H9 (cell line): Measurements from ENCODE around the gene TMEM176B. TPM values are rescaled to one million over a fixed set of nuclear protein-coding genes. Genes with fewer than 3 reads are reported as not detected.

Source experiments
- DNase-seq: peaks from one replicate; pipeline ENCODE4 v3.0.0-alpha.2; 2017
- H2AFZ ChIP-seq: one replicate; pipeline ENCODE4 v1.6.1; 2013; ENCODE audit warnings: mild to moderate bottlenecking, low read length, control low read depth, moderate library complexity
- H2AK5ac ChIP-seq: 2 replicates; pipeline ENCODE4 v1.6.1; 2013; ENCODE audit warnings: low read length, control low read depth, mixed read lengths; ENCODE audit not compliant: insufficient read length
- H2BK120ac ChIP-seq: one replicate; pipeline ENCODE4 v1.6.1; 2013; ENCODE audit warnings: low read depth, mild to moderate bottlenecking, low read length, control low read depth, inconsistent platforms; ENCODE audit not compliant: poor library complexity, severe bottlenecking
- H2BK12ac ChIP-seq: 2 replicates; pipeline ENCODE4 v1.6.1; 2013; ENCODE audit warnings: low read length, control low read depth, mixed read lengths, low read depth; ENCODE audit not compliant: insufficient read length
- H2BK15ac ChIP-seq: 2 replicates; pipeline ENCODE4 v1.6.1; 2013; ENCODE audit warnings: low read depth, low read length, control low read depth
- H2BK20ac ChIP-seq: one replicate; pipeline ENCODE4 v1.6.1; 2013; ENCODE audit warnings: low read depth, mild to moderate bottlenecking, low read length, control low read depth, inconsistent platforms; ENCODE audit not compliant: poor library complexity, severe bottlenecking
- H2BK5ac ChIP-seq: 2 replicates; pipeline ENCODE4 v1.6.1; 2013; ENCODE audit warnings: low read length, control low read depth, mixed read lengths; ENCODE audit not compliant: insufficient read length
- H3K14ac ChIP-seq: 2 replicates; pipeline ENCODE4 v1.6.1; 2013; ENCODE audit warnings: low read length, control low read depth; ENCODE audit not compliant: insufficient read depth
- H3K18ac ChIP-seq: 2 replicates; pipeline ENCODE4 v1.6.1; 2013; ENCODE audit warnings: low read depth, mild to moderate bottlenecking, mixed read lengths, low read length, control low read depth; ENCODE audit not compliant: insufficient read length
- H3K23ac ChIP-seq: 2 replicates; pipeline ENCODE4 v1.6.1; 2013; ENCODE audit warnings: low read length, control low read depth, mixed read lengths, low read depth; ENCODE audit not compliant: insufficient read length
- H3K23me2 ChIP-seq: 2 replicates; pipeline ENCODE4 v1.6.1; 2013; ENCODE audit warnings: low read depth, mild to moderate bottlenecking, mixed read lengths, low read length, control low read depth; ENCODE audit not compliant: insufficient read length, poor library complexity, severe bottlenecking
- H3K27ac ChIP-seq: 2 replicates; pipeline ENCODE4 v1.5.1; 2013; ENCODE audit warnings: low read length, control low read depth, mixed read lengths, low read depth; ENCODE audit not compliant: insufficient read length
- H3K27me3 ChIP-seq: 2 replicates; pipeline ENCODE4 v1.6.1; 2013; ENCODE audit warnings: low read length, control low read depth, inconsistent platforms; ENCODE audit not compliant: insufficient read depth
- H3K4ac ChIP-seq: 2 replicates; pipeline ENCODE4 v1.6.1; 2013; ENCODE audit warnings: low read depth, mild to moderate bottlenecking, control low read depth, inconsistent platforms, low read length, moderate library complexity
- H3K4me1 ChIP-seq: 2 replicates; pipeline ENCODE4 v1.6.1; 2013; ENCODE audit warnings: low read length, control low read depth, inconsistent platforms; ENCODE audit not compliant: insufficient read depth
- H3K4me2 ChIP-seq: 2 replicates; pipeline ENCODE4 v1.6.1; 2013; ENCODE audit warnings: low read length, control low read depth, mixed read lengths; ENCODE audit not compliant: insufficient read length, insufficient read depth
- H3K56ac ChIP-seq: 2 replicates; pipeline ENCODE4 v1.6.1; 2013; ENCODE audit warnings: low read depth, mild to moderate bottlenecking, mixed read lengths, low read length, control low read depth; ENCODE audit not compliant: insufficient read length
- H3K79me1 ChIP-seq: 2 replicates; pipeline ENCODE4 v1.6.1; 2013; ENCODE audit warnings: low read depth, mild to moderate bottlenecking, moderate library complexity, low read length, control low read depth, inconsistent platforms; ENCODE audit not compliant: insufficient read depth, poor library complexity, severe bottlenecking
- H3K79me2 ChIP-seq: 2 replicates; pipeline ENCODE4 v1.6.1; 2013; ENCODE audit warnings: low read length, control low read depth, inconsistent platforms; ENCODE audit not compliant: insufficient read depth
- H3K9ac ChIP-seq: 2 replicates; pipeline ENCODE4 v1.6.1; 2013; ENCODE audit warnings: low read length, control low read depth, mixed read lengths; ENCODE audit not compliant: insufficient read length; ENCODE audit errors: extremely low read depth
- H3K9me3 ChIP-seq: one replicate; pipeline ENCODE4 v1.6.1; 2013; ENCODE audit warnings: low read depth, low read length, inconsistent platforms; ENCODE audit not compliant: control insufficient read depth
- H3T11ph ChIP-seq: one replicate; pipeline ENCODE4 v1.6.1; 2013; ENCODE audit warnings: mild to moderate bottlenecking, low read length, control low read depth, inconsistent platforms
- H4K20me1 ChIP-seq: one replicate; pipeline ENCODE4 v1.6.1; 2013; ENCODE audit not compliant: control insufficient read depth, insufficient read length, insufficient read depth
- H4K5ac ChIP-seq: 2 replicates; pipeline ENCODE4 v1.6.1; 2013; ENCODE audit warnings: low read depth, mild to moderate bottlenecking, mixed read lengths, low read length, control low read depth; ENCODE audit not compliant: insufficient read length
- H4K8ac ChIP-seq: replicated peaks from 2 replicates; pipeline ENCODE4 v1.6.1; 2013; ENCODE audit warnings: low read length, control low read depth, mixed read lengths, low read depth; ENCODE audit not compliant: insufficient read length
- H4K91ac ChIP-seq: 2 replicates; pipeline ENCODE4 v1.6.1; 2013; ENCODE audit warnings: low read depth, mild to moderate bottlenecking, moderate library complexity, mixed read lengths, low read length, control low read depth; ENCODE audit not compliant: insufficient read length
- H3K27ac Mint-ChIP-seq, 3 experiments: 2 replicates in 2 of 3; 3 replicates in 1 of 3; pipeline ENCODE4 v1.8.0; 2020 to 2021; ENCODE audit warnings: mixed read lengths in 3 of 3, mild to moderate bottlenecking in 1 of 3, moderate library complexity in 1 of 3
- H3K27me3 Mint-ChIP-seq: 2 replicates; pipeline ENCODE4 v1.8.0; 2021; ENCODE audit warnings: low read depth, mild to moderate bottlenecking, moderate library complexity, mixed read lengths
- H3K36me3 Mint-ChIP-seq, 3 experiments: 2 replicates in 2 of 3; 3 replicates in 1 of 3; pipeline ENCODE4 v1.8.0; 2020 to 2021; ENCODE audit warnings: low read depth in 3 of 3, mixed read lengths in 3 of 3; ENCODE audit not compliant: insufficient read depth in 1 of 3
- H3K4me1 Mint-ChIP-seq, 2 experiments: 2 replicates each; pipeline ENCODE4 v1.8.0; 2020; ENCODE audit warnings: mixed read lengths in 2 of 2
- H3K4me3 Mint-ChIP-seq, 2 experiments: 2 replicates in 1 of 2; 3 replicates in 1 of 2; pipeline ENCODE4 v1.8.0; 2020 to 2021; ENCODE audit warnings: mild to moderate bottlenecking in 2 of 2, mixed read lengths in 2 of 2, moderate library complexity in 1 of 2
- H3K9me3 Mint-ChIP-seq, 2 experiments: 2 replicates in 1 of 2; 3 replicates in 1 of 2; pipeline ENCODE4 v1.8.0; 2020; ENCODE audit warnings: mild to moderate bottlenecking in 2 of 2, mixed read lengths in 2 of 2, moderate library complexity in 1 of 2
- CTCF ChIP-seq: fragments of 200-600 bp; sonication (generic); conservative IDR thresholded peaks from 3 replicates; pipeline ENCODE4 v1.8.0; 2021; ENCODE audit warnings: antibody characterized with exemption, mild to moderate bottlenecking
- WGBS: extraction: QIAGEN DNeasy Blood & Tissue Kit; methylation state at CpG from one replicate; pipeline ENCODE4 v1.1.7; 2013; ENCODE audit warnings: missing lambda C conversion rate, low lambda C conversion rate, mixed read lengths; ENCODE audit not compliant: insufficient read length; ENCODE audit errors: extremely low coverage; 5-methylcytosine and 5-hydroxymethylcytosine counted together
- total RNA-seq: library from RNA; stranded (reverse); gene quantifications from 2 replicates; pipeline ENCODE4 v1.2.1, GENCODE V29; 2021

Gene TMEM176B
- total RNA-seq, 1 experiment from 2014 or later: 0.85 TPM

GRCh38 chr7:150824379-150825177, 24.4 kb upstream of the TMEM176B start:
- H4K8ac ChIP-seq: no peak overlapping the region
- H2BK20ac ChIP-seq: no peak overlapping the region
- no peaks in the 10 kb centered on the region for H3K27me3 ChIP-seq
- no peak overlapping the region for H2BK12ac ChIP-seq
- TF ChIP-seq CTCF: no peak
- no peaks in the 10 kb centered on the region for H3K36me3 Mint-ChIP-seq
- H3K79me2 ChIP-seq: no peaks in the 10 kb centered on the region
- H4K20me1 ChIP-seq: no peaks in the 10 kb centered on the region
- H3T11ph ChIP-seq: no peak overlapping the region
- peak overlapping the region in 1 of 3 experiments; percentile 36; a peak in 1 of 7 replicates for H3K27ac Mint-ChIP-seq
- no peak overlapping the region for H2BK5ac ChIP-seq
- no peaks in the 10 kb centered on the region for H3K9me3 Mint-ChIP-seq
- H3K23me2 ChIP-seq: no peaks in the 10 kb centered on the region
- H3K23ac ChIP-seq: no peak overlapping the region
- no peak overlapping the region for H3K14ac ChIP-seq
- H3K9ac ChIP-seq: no peak overlapping the region
- H3K4ac ChIP-seq: no peak overlapping the region
- H2AK5ac ChIP-seq: no peak overlapping the region
- no peak overlapping the region for H2BK15ac ChIP-seq
- no peaks in the 10 kb centered on the region for H3K9me3 ChIP-seq
- no peak overlapping the region for H3K27ac ChIP-seq
- no peak overlapping the region for H2AFZ ChIP-seq
- no peak overlapping the region for H4K91ac ChIP-seq
- H3K4me2 ChIP-seq: no peak overlapping the region
- no peak overlapping the region for H4K5ac ChIP-seq
- H3K56ac ChIP-seq: no peak overlapping the region
- no peaks in the 10 kb centered on the region for H3K4me1 ChIP-seq
- H3K18ac ChIP-seq: no peak overlapping the region
- peaks cover 6 to 20% of the 10 kb centered on the region in 2 experiments; a peak in 3 of 4 replicates for H3K4me1 Mint-ChIP-seq
- no peaks in the 10 kb centered on the region for H3K79me1 ChIP-seq
- no peak overlapping the region for H2BK120ac ChIP-seq
- peaks cover 27% of the 10 kb centered on the region for H3K27me3 Mint-ChIP-seq
- DNase-seq: no peak
- WGBS: no CpG with 5 or more reads among the region's 20 CpGs
- H3K4me3 Mint-ChIP-seq: no peak overlapping the region
